ENCODE results near the gene AGAP3. TPM values are rescaled to one million over a fixed set of nuclear protein-coding genes. Genes with fewer than 3 reads are reported as not detected.

Gene AGAP3
- total and polyA plus RNA-seq, 2 of the 4 experiments (the other 2 are of a cell fraction): 35.3 to 93.9 TPM

DNA sequence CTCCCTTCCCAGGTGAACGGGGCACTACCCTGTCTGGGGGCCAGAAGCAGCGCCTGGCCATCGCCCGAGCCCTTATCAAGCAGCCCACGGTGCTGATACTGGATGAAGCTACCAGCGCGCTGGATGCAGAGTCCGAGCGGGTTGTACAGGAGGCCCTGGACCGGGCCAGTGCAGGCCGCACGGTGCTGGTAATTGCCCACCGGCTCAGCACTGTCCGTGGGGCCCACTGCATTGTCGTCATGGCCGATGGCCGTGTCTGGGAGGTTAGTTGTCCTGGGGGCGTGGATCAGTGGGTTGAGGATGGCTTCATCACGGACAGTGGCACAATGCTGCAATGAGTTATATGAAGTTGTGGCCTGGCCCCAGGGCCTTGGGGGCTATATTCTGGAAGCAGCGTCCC, 42.3 kb upstream of the AGAP3 start:
- 97% methylated on average over 17 of the region's 20 CpGs; no CpG with 5 or more reads in 1 of the 2 experiments for WGBS, 2 experiments (ENCODE audit: extremely low coverage in 2 of 2, insufficient read length in 1 of 2)
- Histone ChIP-seq H3K9ac (ENCODE audit: low read depth, low read length) (no peak overlapping the region), H2BK5ac (ENCODE audit: low read depth, low read length, poor library complexity, severe bottlenecking) (no peak overlapping the region), H4K8ac (ENCODE audit: low read depth in 2 of 2, low read length in 2 of 2) (no peak overlapping the region), H4K91ac (ENCODE audit: insufficient read depth, low read depth, low read length) (no peak overlapping the region), H3K4me2 (ENCODE audit: low read depth, low read length) (no peak overlapping the region), H3K23ac (ENCODE audit: low read depth, low read length) (no peak overlapping the region), H2AK5ac (ENCODE audit: low read depth, low read length) (no peak overlapping the region), H3K4ac (ENCODE audit: low read depth, low read length) (no peak overlapping the region), H3K18ac (ENCODE audit: low read depth, low read length) (no peak overlapping the region), H3K79me1 (ENCODE audit: low read depth in 1 of 2, low read length in 2 of 2) (peaks cover 0 to 5% of the 10 kb centered on the region in 2 experiments; a peak in 1 of 4 replicates), H2BK15ac (ENCODE audit: low read depth, low read length) (no peak overlapping the region), H3K9me1 (ENCODE audit: insufficient read depth, low read length) (peaks cover 15% of the 10 kb centered on the region), H3K14ac (replicated peaks; ENCODE audit: low read depth, low read length) (no peak overlapping the region), H3K56ac (ENCODE audit: extremely low read depth, insufficient read depth, low read length) (no peak overlapping the region; the same call in 1 of the 2 replicates), H3K27ac (ENCODE audit: insufficient read depth, low read length) (no peak overlapping the region), H2AK9ac (replicated peaks; ENCODE audit: low read depth, low read length, poor library complexity) (no peak overlapping the region), H4K20me1 (ENCODE audit: insufficient read depth, low read length) (peaks cover 20% of the 10 kb centered on the region), H3K4me3 (ENCODE audit: insufficient read depth, low read depth, low read length) (no peak overlapping the region), H2BK120ac (ENCODE audit: low read depth, low read length) (no peak overlapping the region), H3K9me3 (ENCODE audit: control insufficient read depth, insufficient read depth, low read length) (no peaks in the 10 kb centered on the region), H3K4me1 (ENCODE audit: control insufficient read depth, insufficient read depth, low read length) (peaks cover 19% of the 10 kb centered on the region), H4K5ac (ENCODE audit: low read depth, low read length) (no peak overlapping the region), H2BK20ac (ENCODE audit: low read depth, low read length) (no peak overlapping the region), H3K27me3 (ENCODE audit: control insufficient read depth, insufficient read depth, low read length) (no peaks in the 10 kb centered on the region), H2AFZ (replicated peaks; ENCODE audit: low read length, poor library complexity) (no peak overlapping the region), H3K36me3 (ENCODE audit: control insufficient read depth, insufficient read depth, low read length) (peaks cover 12% of the 10 kb centered on the region; the same call in 1 of the 2 replicates)
- dilution Hi-C loops (cut with HindIII; ENCODE audit: low sequenced_read_pairs, unreplicated experiment): no loop called here
- in situ Hi-C loops (cut with MboI; ENCODE audit: low sequenced_read_pairs): no loop called here
- BruUV-seq (replicated peaks): no TSS peak
- intact Hi-C loops (cut with micrococcal nuclease): no loop called here
- ChIA-PET POLR2A (ENCODE audit: unreplicated experiment) (no interaction called here), CTCF (no interaction called here)
- ATAC-seq (ENCODE audit: low read depth) (no peak), DNase-seq (no peak)
- TF ChIP-seq MAZ (IDR thresholded peaks at IDR 0.05; ENCODE audit: borderline replicate concordance, low read depth, low read length) (no peak), RAD21 (IDR thresholded peaks at IDR 0.05; ENCODE audit: low read length) (no peak), FOS (IDR thresholded peaks at IDR 0.05; ENCODE audit: low read depth, low read length) (no peak), SMC3 (IDR thresholded peaks at IDR 0.05; ENCODE audit: low read depth, low read length) (no peak), MAFK (IDR thresholded peaks at IDR 0.05; ENCODE audit: low read depth, low read length) (no peak), NFE2L2 (IDR thresholded peaks at IDR 0.05; ENCODE audit: low read depth, low read length) (no peak), RCOR1 (IDR thresholded peaks at IDR 0.05; ENCODE audit: insufficient replicate concordance, low read length) (no peak), CHD1 (IDR thresholded peaks at IDR 0.05; ENCODE audit: low read depth, low read length) (no peak), CEBPB (IDR thresholded peaks at IDR 0.05; ENCODE audit: low read depth, low read length) (no peak), MXI1 (IDR thresholded peaks at IDR 0.05; ENCODE audit: borderline replicate concordance, low read depth, low read length) (no peak), RFX5 (IDR thresholded peaks at IDR 0.05; ENCODE audit: low read depth, low read length) (no peak), BHLHE40 (IDR thresholded peaks at IDR 0.05; ENCODE audit: low read depth, low read length) (no peak), POLR2A (IDR thresholded peaks at IDR 0.05; ENCODE audit: low read depth, low read length) (no peak)
- TF ChIP-seq, protein P1, sequence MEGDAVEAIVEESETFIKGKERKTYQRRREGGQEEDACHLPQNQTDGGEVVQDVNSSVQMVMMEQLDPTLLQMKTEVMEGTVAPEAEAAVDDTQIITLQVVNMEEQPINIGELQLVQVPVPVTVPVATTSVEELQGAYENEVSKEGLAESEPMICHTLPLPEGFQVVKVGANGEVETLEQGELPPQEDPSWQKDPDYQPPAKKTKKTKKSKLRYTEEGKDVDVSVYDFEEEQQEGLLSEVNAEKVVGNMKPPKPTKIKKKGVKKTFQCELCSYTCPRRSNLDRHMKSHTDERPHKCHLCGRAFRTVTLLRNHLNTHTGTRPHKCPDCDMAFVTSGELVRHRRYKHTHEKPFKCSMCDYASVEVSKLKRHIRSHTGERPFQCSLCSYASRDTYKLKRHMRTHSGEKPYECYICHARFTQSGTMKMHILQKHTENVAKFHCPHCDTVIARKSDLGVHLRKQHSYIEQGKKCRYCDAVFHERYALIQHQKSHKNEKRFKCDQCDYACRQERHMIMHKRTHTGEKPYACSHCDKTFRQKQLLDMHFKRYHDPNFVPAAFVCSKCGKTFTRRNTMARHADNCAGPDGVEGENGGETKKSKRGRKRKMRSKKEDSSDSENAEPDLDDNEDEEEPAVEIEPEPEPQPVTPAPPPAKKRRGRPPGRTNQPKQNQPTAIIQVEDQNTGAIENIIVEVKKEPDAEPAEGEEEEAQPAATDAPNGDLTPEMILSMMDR (conservative IDR thresholded peaks at IDR 0.05; ENCODE audit: low read depth, low read length): no peak
- TF ChIP-seq, protein P2, sequence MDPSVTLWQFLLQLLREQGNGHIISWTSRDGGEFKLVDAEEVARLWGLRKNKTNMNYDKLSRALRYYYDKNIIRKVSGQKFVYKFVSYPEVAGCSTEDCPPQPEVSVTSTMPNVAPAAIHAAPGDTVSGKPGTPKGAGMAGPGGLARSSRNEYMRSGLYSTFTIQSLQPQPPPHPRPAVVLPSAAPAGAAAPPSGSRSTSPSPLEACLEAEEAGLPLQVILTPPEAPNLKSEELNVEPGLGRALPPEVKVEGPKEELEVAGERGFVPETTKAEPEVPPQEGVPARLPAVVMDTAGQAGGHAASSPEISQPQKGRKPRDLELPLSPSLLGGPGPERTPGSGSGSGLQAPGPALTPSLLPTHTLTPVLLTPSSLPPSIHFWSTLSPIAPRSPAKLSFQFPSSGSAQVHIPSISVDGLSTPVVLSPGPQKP (IDR thresholded peaks at IDR 0.05; ENCODE audit: borderline replicate concordance, low read depth, low read length): no peak
- TF ChIP-seq, protein P3, sequence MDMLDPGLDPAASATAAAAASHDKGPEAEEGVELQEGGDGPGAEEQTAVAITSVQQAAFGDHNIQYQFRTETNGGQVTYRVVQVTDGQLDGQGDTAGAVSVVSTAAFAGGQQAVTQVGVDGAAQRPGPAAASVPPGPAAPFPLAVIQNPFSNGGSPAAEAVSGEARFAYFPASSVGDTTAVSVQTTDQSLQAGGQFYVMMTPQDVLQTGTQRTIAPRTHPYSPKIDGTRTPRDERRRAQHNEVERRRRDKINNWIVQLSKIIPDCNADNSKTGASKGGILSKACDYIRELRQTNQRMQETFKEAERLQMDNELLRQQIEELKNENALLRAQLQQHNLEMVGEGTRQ (IDR thresholded peaks at IDR 0.05; ENCODE audit: low read depth, low read length): no peak
